Effector CD8-positive, alpha-beta T cell (primary cell): ENCODE results near the gene EN2.

Source experiments
- DNase-seq: peaks from one replicate; lab custom pipeline; 2025; lab: John Stamatoyannopoulos, UW

The EN2 gene

GRCh38 chr7:155450970-155451801 is 6.7 kb upstream of the EN2 start:
- no peak for DNase-seq

GRCh38 chr7:155451840-155452239 is 6.1 kb upstream of the EN2 start:
- DNase-seq = no peak

- no peak for DNase-seq
Measured at GRCh38 chr7:155452505-155453295, 5.2 kb upstream of the EN2 start.

- no peak for DNase-seq
Measured at GRCh38 chr7:155453296-155454182, 4.4 kb upstream of the EN2 start.

- no peak for DNase-seq
Measured at GRCh38 chr7:155454183-155455112, 3.5 kb upstream of the EN2 start.

- no peak for DNase-seq
Measured at GRCh38 chr7:155455132-155455693, 2.7 kb upstream of the EN2 start.

- DNase-seq = no peak
Measured at GRCh38 chr7:155455776-155456737, 1.9 kb upstream of the EN2 start.

GRCh38 chr7:155456738-155457543 is 988 bp upstream of the EN2 start:
- DNase-seq = no peak

- DNase-seq = no peak
Measured at GRCh38 chr7:155457544-155458110, 302 bp upstream of the EN2 start.

GRCh38 chr7:155458878-155459699 is 1.2 kb downstream of the EN2 start:
- no peak for DNase-seq

- DNase-seq = no peak
Measured at GRCh38 chr7:155459700-155460461, 2.0 kb downstream of the EN2 start.

- DNase-seq = no peak
Measured at GRCh38 chr7:155460926-155461613, 3.1 kb downstream of the EN2 start.

GRCh38 chr7:155461631-155462030 is 3.7 kb downstream of the EN2 start:
- no peak for DNase-seq

GRCh38 chr7:155462163-155462735 is 4.3 kb downstream of the EN2 start:
- no peak for DNase-seq

GRCh38 chr7:155463114-155463811 is 5.3 kb downstream of the EN2 start:
- DNase-seq = no peak
